IMR-90 (cell line): ENCODE data around the gene NCOA5. TPM values are rescaled to one million over a fixed set of nuclear protein-coding genes. Genes with fewer than 3 reads are reported as not detected.

Source experiments
- ATAC-seq: fragments of 200-7000 bp; cut with Tn5 transposase; 2 replicates; pipeline ENCODE4 v1.9.1; 2020; ENCODE audit warnings: low read depth, mild to moderate bottlenecking, moderate library complexity
- BruUV-seq: library from RNA; stranded (reverse); fragments of 400-500 nt; replicated peaks from 2 replicates; lab custom pipeline; 2021; lab: Mats Ljungman, UMichigan
- CTCF ChIA-PET: fragments of 300-600 bp; formaldehyde crosslinking; extraction: SDS; loops from one replicate; lab custom pipeline; 2021; ENCODE audit warnings: antibody characterized with exemption; lab: Yijun Ruan, JAX
- POLR2A ChIA-PET: fragments of 300-600 bp; sonication (Branson Sonifier 250); formaldehyde crosslinking; loops from one replicate; lab custom pipeline; 2022; ENCODE audit warnings: antibody characterized with exemption; ENCODE audit not compliant: unreplicated experiment; lab: Charles Lee
- DNase-seq: peaks from one replicate; pipeline ENCODE4 v3.0.0; 2013
- H2AFZ ChIP-seq: replicated peaks from 2 replicates; pipeline ENCODE3; 2013; ENCODE audit warnings: low read length, mild to moderate bottlenecking; ENCODE audit not compliant: poor library complexity
- H2AK5ac ChIP-seq: 2 replicates; pipeline ENCODE4 v1.6.1; 2013; ENCODE audit warnings: low read depth, low read length, inconsistent platforms
- H2AK9ac ChIP-seq: replicated peaks from 2 replicates; pipeline ENCODE3; 2013; ENCODE audit warnings: mild to moderate bottlenecking, low read depth, low read length, moderate library complexity; ENCODE audit not compliant: poor library complexity
- H2BK120ac ChIP-seq: 2 replicates; pipeline ENCODE4 v1.6.1; 2013; ENCODE audit warnings: low read depth, low read length, inconsistent platforms
- H2BK15ac ChIP-seq: 3 replicates; pipeline ENCODE4 v1.6.1; 2013; ENCODE audit warnings: low read depth, low read length, inconsistent platforms
- H2BK20ac ChIP-seq: 2 replicates; pipeline ENCODE4 v1.6.1; 2013; ENCODE audit warnings: low read depth, mild to moderate bottlenecking, inconsistent platforms, low read length, moderate library complexity
- H2BK5ac ChIP-seq: 2 replicates; pipeline ENCODE4 v1.6.1; 2013; ENCODE audit warnings: mild to moderate bottlenecking, low read depth, low read length, inconsistent platforms; ENCODE audit not compliant: poor library complexity, severe bottlenecking
- H3K14ac ChIP-seq: replicated peaks from 2 replicates; pipeline ENCODE4 v1.6.1; 2013; ENCODE audit warnings: low read depth, low read length, inconsistent platforms
- H3K18ac ChIP-seq: 2 replicates; pipeline ENCODE4 v1.6.1; 2013; ENCODE audit warnings: low read depth, low read length, control low read depth
- H3K23ac ChIP-seq: 2 replicates; pipeline ENCODE4 v1.6.1; 2013; ENCODE audit warnings: low read depth, low read length, inconsistent platforms
- H3K27ac ChIP-seq: 2 replicates; pipeline ENCODE4 v1.5.1; 2013; ENCODE audit warnings: mild to moderate bottlenecking, control low read depth, low read length; ENCODE audit not compliant: insufficient read depth
- H3K27me3 ChIP-seq: 2 replicates; pipeline ENCODE4 v1.6.1; 2013; ENCODE audit warnings: low read length; ENCODE audit not compliant: control insufficient read depth, insufficient read depth
- H3K36me3 ChIP-seq: 2 replicates; pipeline ENCODE4 v1.6.1; 2013; ENCODE audit warnings: low read length, mixed read lengths; ENCODE audit not compliant: control insufficient read depth, insufficient read depth
- H3K4ac ChIP-seq: 2 replicates; pipeline ENCODE4 v1.6.1; 2013; ENCODE audit warnings: low read depth, low read length, inconsistent platforms
- H3K4me1 ChIP-seq: 2 replicates; pipeline ENCODE4 v1.6.1; 2013; ENCODE audit warnings: low read length, mixed read lengths; ENCODE audit not compliant: control insufficient read depth, insufficient read depth
- H3K4me2 ChIP-seq: 2 replicates; pipeline ENCODE4 v1.6.1; 2013; ENCODE audit warnings: low read depth, mild to moderate bottlenecking, control low read depth, low read length, moderate library complexity
- H3K4me3 ChIP-seq: 2 replicates; pipeline ENCODE4 v1.5.1; 2013; ENCODE audit warnings: low read depth, mild to moderate bottlenecking, control low read depth, low read length, moderate library complexity; ENCODE audit not compliant: insufficient read depth
- H3K56ac ChIP-seq: 2 replicates; pipeline ENCODE4 v1.6.1; 2013; ENCODE audit warnings: low read length, inconsistent platforms; ENCODE audit not compliant: insufficient read depth; ENCODE audit errors: extremely low read depth
- H3K79me1 ChIP-seq, 2 experiments: 2 replicates each; pipeline ENCODE4 v1.6.1; 2013; ENCODE audit warnings: low read length in 2 of 2, inconsistent platforms in 1 of 2, low read depth in 1 of 2
- H3K9ac ChIP-seq: 2 replicates; pipeline ENCODE4 v1.6.1; 2013; ENCODE audit warnings: low read depth, low read length, control low read depth
- H3K9me1 ChIP-seq: 2 replicates; pipeline ENCODE4 v1.6.1; 2013; ENCODE audit warnings: low read length, inconsistent platforms; ENCODE audit not compliant: insufficient read depth
- H3K9me3 ChIP-seq: 2 replicates; pipeline ENCODE4 v1.6.1; 2013; ENCODE audit warnings: low read length; ENCODE audit not compliant: control insufficient read depth, insufficient read depth
- H4K20me1 ChIP-seq: 2 replicates; pipeline ENCODE4 v1.6.1; 2013; ENCODE audit warnings: low read length, inconsistent platforms; ENCODE audit not compliant: insufficient read depth
- H4K5ac ChIP-seq: 2 replicates; pipeline ENCODE4 v1.6.1; 2013; ENCODE audit warnings: mild to moderate bottlenecking, low read depth, low read length, control low read depth
- H4K8ac ChIP-seq, 2 experiments: 2 replicates each; pipeline ENCODE4 v1.6.1; 2013; ENCODE audit warnings: low read depth in 2 of 2, low read length in 2 of 2, control low read depth in 1 of 2, inconsistent platforms in 1 of 2
- H4K91ac ChIP-seq: 2 replicates; pipeline ENCODE4 v1.6.1; 2013; ENCODE audit warnings: low read depth, low read length, inconsistent platforms; ENCODE audit not compliant: insufficient read depth
- CTCF ChIP-seq: conservative IDR thresholded peaks from 2 replicates; pipeline ENCODE4 v1.5.1; 2012; ENCODE audit warnings: mild to moderate bottlenecking, low read depth, low read length, improper control_type of control experiment
- MAZ ChIP-seq: IDR thresholded peaks from 2 replicates; pipeline ENCODE4 v1.6.1; 2012; ENCODE audit warnings: low read depth, mild to moderate bottlenecking, low read length, improper control_type of control experiment, moderate library complexity, borderline replicate concordance
- NFE2L2 ChIP-seq: fragments of 150-350 bp; IDR thresholded peaks from 2 replicates; pipeline ENCODE4 v1.6.1; 2016; ENCODE audit warnings: low read depth, mild to moderate bottlenecking, low read length
- POLR2A ChIP-seq: IDR thresholded peaks from 2 replicates; pipeline ENCODE4 v1.6.1; 2012; ENCODE audit warnings: mild to moderate bottlenecking, low read depth, low read length
- WGBS, 2 experiments: methylation state at CpG; one replicate each; pipeline versions ENCODE4 v1.1.5 to v1.1.7; 2013; ENCODE audit warnings: missing lambda C conversion rate in 2 of 2; ENCODE audit not compliant: insufficient read length in 1 of 2; ENCODE audit errors: extremely low coverage in 2 of 2; 5-methylcytosine and 5-hydroxymethylcytosine counted together
- dilution Hi-C: fragments of 300-500 bp; cut with HindIII; formaldehyde crosslinking; loops from one replicate; pipeline ENCODE4 v1.14.3; 2018; ENCODE audit warnings: low sequenced_read_pairs; ENCODE audit not compliant: unreplicated experiment
- in situ Hi-C: fragments of 300-500 bp; cut with MboI; formaldehyde crosslinking; loops from 3 replicates; pipeline ENCODE4 v1.14.3; 2019; ENCODE audit warnings: low sequenced_read_pairs, inconsistent platforms, mixed read lengths
- intact Hi-C: fragments of 100-400 bp; cut with micrococcal nuclease; formaldehyde crosslinking; loops from 2 replicates; pipeline ENCODE4 v1.10.0; 2022
- polyA plus RNA-seq, 3 experiments: library from polyadenylated mRNA; depleted of rRNA; stranded (reverse); fragments of >200 nt; gene quantifications; 2 replicates each; pipeline ENCODE4 v1.2.3, GENCODE V29; 2012; ENCODE audit warnings: low replicate concordance in 1 of 3
- total RNA-seq: library from RNA; depleted of rRNA; stranded (reverse); fragments of >200 nt; gene quantifications from 2 replicates; pipeline ENCODE4 v1.2.3, GENCODE V29; 2012
- TF ChIP-seq, protein P1 (sequence below): fragments of 150-350 bp; IDR thresholded peaks from 2 replicates; pipeline ENCODE4 v1.6.1; 2016; ENCODE audit warnings: low read depth, mild to moderate bottlenecking, low read length, moderate library complexity, borderline replicate concordance

NCOA5 gene
- total and polyA plus RNA-seq, 2 of the 4 experiments (the other 2 are of a cell fraction), result 17.4 to 20.6 TPM

DNA sequence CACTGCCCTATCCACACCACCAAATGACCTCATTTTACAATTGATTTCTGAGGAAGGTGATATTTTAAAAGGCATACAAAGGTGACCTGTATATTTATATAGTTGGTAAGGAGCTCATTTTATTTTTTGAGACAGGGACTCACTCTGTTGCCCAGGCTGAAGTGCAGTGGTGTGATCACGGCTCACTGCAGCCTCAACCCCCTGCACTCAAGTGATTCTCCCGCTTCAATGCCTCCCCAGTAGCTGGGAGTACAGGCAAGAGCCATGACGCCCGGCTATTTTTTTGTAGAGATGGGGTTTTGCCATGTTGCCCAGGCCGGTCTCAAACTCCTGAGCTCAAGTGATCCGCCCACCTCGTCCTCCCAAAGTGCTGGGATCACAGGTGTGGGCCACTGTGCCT is 13.0 kb downstream of the NCOA5 start:
- Histone ChIP-seq H4K91ac (no peak overlapping the region), H3K79me1 (peaks cover 41 to 64% of the 10 kb centered on the region in 2 experiments), H2AK9ac (no peak overlapping the region), H3K36me3 (peaks cover 23% of the 10 kb centered on the region), H3K23ac (no peak overlapping the region), H3K9me1 (peaks cover 15% of the 10 kb centered on the region), H2BK20ac (no peak overlapping the region), H4K20me1 (peaks cover 41% of the 10 kb centered on the region), H3K4me1 (no peaks in the 10 kb centered on the region), H2BK120ac (no peak overlapping the region), H3K27me3 (no peaks in the 10 kb centered on the region), H3K4ac (no peak overlapping the region), H3K4me3 (no peak overlapping the region), H3K4me2 (no peak overlapping the region), H2BK5ac (no peak overlapping the region), H3K9ac (no peak overlapping the region), H2AFZ (no peak overlapping the region), H3K56ac (no peak overlapping the region), H3K27ac (no peak overlapping the region), H3K14ac (no peak overlapping the region), H3K9me3 (no peaks in the 10 kb centered on the region), H3K18ac (no peak overlapping the region), H4K5ac (no peak overlapping the region), H2AK5ac (no peak overlapping the region), H2BK15ac (no peak overlapping the region), H4K8ac (no peak overlapping the region)
- CTCF ChIA-PET, result interaction anchor here (0.5 to 1.7 kb wide), 2 partner anchors 9 to 19 kb away, joined by 3 to 4 read pairs; no protein-coding TSS in a partner anchor
- intact Hi-C loops (no loop called here), in situ Hi-C loops (no loop called here), dilution Hi-C loops (no loop called here)
- POLR2A ChIA-PET, result no interaction called here
- TF ChIP-seq MAZ (no peak), CTCF (no peak), NFE2L2 (no peak), POLR2A (no peak)
- TF ChIP-seq, protein P1, sequence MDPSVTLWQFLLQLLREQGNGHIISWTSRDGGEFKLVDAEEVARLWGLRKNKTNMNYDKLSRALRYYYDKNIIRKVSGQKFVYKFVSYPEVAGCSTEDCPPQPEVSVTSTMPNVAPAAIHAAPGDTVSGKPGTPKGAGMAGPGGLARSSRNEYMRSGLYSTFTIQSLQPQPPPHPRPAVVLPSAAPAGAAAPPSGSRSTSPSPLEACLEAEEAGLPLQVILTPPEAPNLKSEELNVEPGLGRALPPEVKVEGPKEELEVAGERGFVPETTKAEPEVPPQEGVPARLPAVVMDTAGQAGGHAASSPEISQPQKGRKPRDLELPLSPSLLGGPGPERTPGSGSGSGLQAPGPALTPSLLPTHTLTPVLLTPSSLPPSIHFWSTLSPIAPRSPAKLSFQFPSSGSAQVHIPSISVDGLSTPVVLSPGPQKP, result no peak
- ATAC-seq (no peak), DNase-seq (no peak)
- no CpG with 5 or more reads among the region's 7 CpGs for WGBS, 2 experiments
- BruUV-seq, result no TSS peak
